GM20000 (cell line): ENCODE measurements around the gene RAB41.

Experiments used
- DNase-seq: peaks from one replicate; pipeline ENCODE4 v3.0.0; 2012; ENCODE audit warnings: low spot score
- CTCF ChIP-seq: IDR thresholded peaks from 2 replicates; pipeline ENCODE4 v1.5.1; 2012; ENCODE audit warnings: mild to moderate bottlenecking, control low read depth; ENCODE audit errors: extremely low read depth, missing control alignments

RAB41 gene

GRCh38 chrX:70253377-70254062, 28.5 kb upstream of the RAB41 start:
- no peak for TF ChIP-seq CTCF
- no peak for DNase-seq

- TF ChIP-seq CTCF = no peak
- DNase-seq = no peak
Observed at GRCh38 chrX:70254063-70254400, 27.9 kb upstream of the RAB41 start.

GRCh38 chrX:70254909-70255308, 27.1 kb upstream of the RAB41 start:
- no peak for DNase-seq
- TF ChIP-seq CTCF = no peak

- TF ChIP-seq CTCF = no peak
- DNase-seq = no peak
Observed at GRCh38 chrX:70255452-70255851, 26.5 kb upstream of the RAB41 start.

- no peak for TF ChIP-seq CTCF
- no peak for DNase-seq
Observed at GRCh38 chrX:70257423-70258288, 24.3 kb upstream of the RAB41 start.

- DNase-seq = no peak
- TF ChIP-seq CTCF = no peak
Observed at GRCh38 chrX:70260104-70260503, 21.9 kb upstream of the RAB41 start, which contains the start of gene P2RY4. P2RY4 (minus strand) TSS chrX:70260204; CDS start chrX:70259624, 580 bp downstream.

GRCh38 chrX:70262952-70263567, 18.9 kb upstream of the RAB41 start:
- peak; percentile 38 for DNase-seq
- peak; percentile 38 for TF ChIP-seq CTCF
